GM04503 (cell line): ENCODE data around the gene IL26.
A peak's percentile ranks its signal among the peaks of the same experiment; 100 is the strongest.

Experiments
- DNase-seq: peaks from one replicate; pipeline ENCODE4 v3.0.0-alpha.2; 2012; ENCODE audit warnings: low read depth

The IL26 gene

GRCh38 chr12:68225576-68226476 lies at the start of gene IL26:
Gene IL26 (minus strand): TSS chr12:68225810. CDS start chr12:68225756, 54 bp downstream.
- DNase-seq, result no peak

GRCh38 chr12:68272732-68273131 lies 47.1 kb upstream of the IL26 start:
- DNase-seq, result no peak

GRCh38 chr12:68271346-68271745 lies 45.7 kb upstream of the IL26 start:
- no peak for DNase-seq

- DNase-seq, result no peak
Observed at GRCh38 chr12:68270358-68270757, 44.7 kb upstream of the IL26 start.

GRCh38 chr12:68269779-68270178 lies 44.2 kb upstream of the IL26 start:
- DNase-seq, result no peak

GRCh38 chr12:68268967-68269366 lies 43.4 kb upstream of the IL26 start:
- DNase-seq, result no peak

- peak; percentile 77 for DNase-seq
Observed at GRCh38 chr12:68267892-68268396, 42.3 kb upstream of the IL26 start.

GRCh38 chr12:68264857-68265256 lies 39.2 kb upstream of the IL26 start:
- peak; percentile 38 for DNase-seq

- DNase-seq, result no peak
Observed at GRCh38 chr12:68264158-68264855, 38.7 kb upstream of the IL26 start.

- DNase-seq, result no peak
Observed at GRCh38 chr12:68263366-68263765, 37.8 kb upstream of the IL26 start.

GRCh38 chr12:68261896-68262295 lies 36.3 kb upstream of the IL26 start:
- DNase-seq, result no peak

GRCh38 chr12:68260153-68260552 lies 34.5 kb upstream of the IL26 start:
- no peak for DNase-seq

GRCh38 chr12:68259318-68259940 lies 33.8 kb upstream of the IL26 start:
- no peak for DNase-seq

GRCh38 chr12:68253504-68253903 lies 27.9 kb upstream of the IL26 start, which contains the start of gene IL22:
Gene IL22 (minus strand): TSS chr12:68253604. CDS start chr12:68253448, 156 bp downstream.
- DNase-seq, result no peak

- DNase-seq, result no peak
Observed at GRCh38 chr12:68252077-68252476, 26.5 kb upstream of the IL26 start.

GRCh38 chr12:68250454-68250853 lies 24.8 kb upstream of the IL26 start:
- DNase-seq, result no peak

- DNase-seq, result no peak
Observed at GRCh38 chr12:68247785-68248184, 22.2 kb upstream of the IL26 start.

GRCh38 chr12:68246350-68246749 lies 20.7 kb upstream of the IL26 start:
- DNase-seq, result no peak

- DNase-seq, result no peak
Observed at GRCh38 chr12:68245180-68246021, 19.8 kb upstream of the IL26 start.

- DNase-seq, result no peak
Observed at GRCh38 chr12:68242777-68243176, 17.2 kb upstream of the IL26 start.

GRCh38 chr12:68240975-68241374 lies 15.4 kb upstream of the IL26 start:
- DNase-seq, result no peak

GRCh38 chr12:68240079-68240478 lies 14.5 kb upstream of the IL26 start:
- DNase-seq, result peak; percentile 74
